Activated CD4-positive, alpha-beta T cell treated with anti-CD3 and anti-CD28 coated beads, Interleukin-2, amount 50 U/mL, for 4 hours (primary cell): ENCODE measurements around the gene ITGB2.

Source experiments
- DNase-seq, 2 experiments: peaks; one replicate each; pipeline ENCODE4 v3.0.0-alpha.2; 2020

ITGB2 gene

DNA sequence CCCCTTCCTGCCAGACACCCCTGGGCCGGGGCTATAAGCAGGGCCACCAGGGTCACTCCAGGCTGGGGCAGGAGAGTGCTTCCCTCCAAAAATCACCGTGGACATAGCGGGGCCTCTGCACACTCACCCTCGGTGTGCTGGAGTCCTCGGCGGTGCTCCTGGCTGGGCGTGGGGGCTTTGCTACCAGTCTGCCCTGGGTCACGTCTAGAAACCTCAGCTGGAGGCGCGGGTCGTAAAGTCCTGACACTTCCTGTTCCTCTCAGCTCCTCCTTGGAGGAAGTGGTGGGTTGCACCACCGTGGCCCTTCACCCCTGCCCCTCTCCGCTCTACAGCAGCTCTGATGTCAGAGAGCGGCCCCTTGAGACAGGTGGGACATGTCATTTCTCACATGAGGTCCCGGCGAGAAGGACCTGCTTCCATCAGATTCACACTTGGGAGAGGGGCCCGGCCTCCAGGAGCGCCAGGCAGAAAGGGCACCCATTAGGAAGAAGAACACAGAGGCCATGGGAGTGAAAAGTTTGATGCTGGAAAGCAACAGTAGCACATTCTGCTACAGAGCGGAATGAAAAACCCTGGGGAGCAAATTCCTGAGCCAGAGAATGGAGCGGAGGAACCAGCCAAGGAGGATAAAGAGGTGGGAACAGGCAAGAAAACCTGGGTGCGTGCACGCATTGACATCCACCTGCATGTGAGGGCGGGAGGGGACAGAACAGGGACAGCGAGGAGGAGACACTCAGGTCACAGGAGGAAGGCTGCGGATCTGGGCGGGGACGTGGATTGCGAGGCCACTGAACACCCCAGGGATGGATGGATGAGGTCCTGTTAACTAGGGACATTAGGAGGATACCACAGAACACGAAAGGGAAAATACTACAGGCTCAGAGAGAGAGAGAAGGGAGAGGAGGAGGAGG lies at the start of gene ITGB2:
TSS of gene ITGB2 (minus strand) at position 206 of the 911 bp plus-strand sequence. CDS start 10,117 bp downstream, outside the sequence.
- DNase-seq: no peak

DNA sequence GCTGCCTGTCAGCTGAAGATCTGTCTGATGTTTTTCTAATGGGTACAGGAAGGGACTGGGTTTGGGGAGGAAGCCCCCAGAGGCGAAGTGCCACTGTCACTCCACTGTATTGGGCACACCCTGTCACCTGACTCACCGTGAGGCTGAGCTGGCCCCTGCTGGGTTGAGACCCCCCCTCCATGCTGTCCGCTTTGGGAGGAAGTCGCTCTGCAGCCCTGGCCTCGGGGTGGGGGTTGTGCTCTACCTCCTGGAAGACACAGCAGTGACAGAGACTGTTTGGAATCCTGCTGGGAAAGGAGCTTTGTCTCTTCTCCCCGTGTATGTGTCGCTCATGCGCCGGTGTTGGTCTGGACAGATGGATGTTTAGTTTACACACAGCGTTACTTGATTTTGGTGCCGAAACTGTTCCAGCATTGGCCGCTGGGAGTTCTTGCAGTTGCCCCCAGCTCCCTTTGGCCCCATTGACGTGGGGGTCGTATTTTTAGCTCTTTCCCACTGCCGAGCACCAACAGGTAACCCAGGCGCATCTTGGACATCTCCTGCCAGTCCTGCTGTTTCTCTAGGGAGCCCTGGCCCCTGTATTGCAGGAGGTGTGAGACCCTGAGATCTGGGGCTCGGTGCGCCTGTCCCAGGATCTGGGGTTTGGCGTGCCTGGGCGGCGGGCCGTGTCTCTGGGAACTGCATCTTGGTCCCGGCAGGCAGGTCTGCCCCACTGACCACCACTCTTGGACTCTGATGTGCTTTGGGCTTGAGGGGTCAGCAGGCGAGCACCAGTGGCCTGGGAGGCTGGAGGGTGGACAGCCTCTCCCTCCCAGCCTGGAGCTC lies 49.4 kb upstream of the ITGB2 start:
- DNase-seq: no peak

DNA sequence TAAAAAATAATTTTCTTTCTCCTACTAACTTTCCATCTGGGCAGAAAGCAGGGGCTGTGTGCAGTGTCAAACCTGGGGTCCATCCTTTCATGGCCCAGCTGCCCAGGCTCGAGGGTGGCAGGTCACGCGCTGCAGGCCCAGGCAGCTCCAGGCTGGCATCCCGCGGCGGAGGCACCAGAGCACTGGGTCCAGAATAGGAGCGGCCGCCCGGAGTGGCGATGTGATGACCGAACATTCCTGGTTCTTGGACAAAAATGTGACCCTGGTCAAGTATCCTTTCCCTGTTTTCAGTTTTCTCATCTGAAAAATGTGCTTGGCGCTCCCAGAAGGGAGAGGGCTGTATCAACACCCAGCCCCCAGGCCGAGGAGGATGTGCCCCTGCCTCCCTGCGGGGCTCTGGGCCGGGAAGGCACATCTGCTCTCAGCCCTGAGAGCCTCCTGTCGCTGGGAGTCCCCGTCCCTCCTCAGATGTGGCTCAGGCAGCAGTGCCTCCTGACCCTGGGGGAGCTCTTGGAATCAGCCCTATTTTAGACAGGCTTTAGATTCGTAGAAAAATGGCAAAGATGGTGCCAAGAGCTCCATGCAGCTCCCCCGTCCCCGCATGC lies 48.5 kb upstream of the ITGB2 start:
- no peak for DNase-seq

DNA sequence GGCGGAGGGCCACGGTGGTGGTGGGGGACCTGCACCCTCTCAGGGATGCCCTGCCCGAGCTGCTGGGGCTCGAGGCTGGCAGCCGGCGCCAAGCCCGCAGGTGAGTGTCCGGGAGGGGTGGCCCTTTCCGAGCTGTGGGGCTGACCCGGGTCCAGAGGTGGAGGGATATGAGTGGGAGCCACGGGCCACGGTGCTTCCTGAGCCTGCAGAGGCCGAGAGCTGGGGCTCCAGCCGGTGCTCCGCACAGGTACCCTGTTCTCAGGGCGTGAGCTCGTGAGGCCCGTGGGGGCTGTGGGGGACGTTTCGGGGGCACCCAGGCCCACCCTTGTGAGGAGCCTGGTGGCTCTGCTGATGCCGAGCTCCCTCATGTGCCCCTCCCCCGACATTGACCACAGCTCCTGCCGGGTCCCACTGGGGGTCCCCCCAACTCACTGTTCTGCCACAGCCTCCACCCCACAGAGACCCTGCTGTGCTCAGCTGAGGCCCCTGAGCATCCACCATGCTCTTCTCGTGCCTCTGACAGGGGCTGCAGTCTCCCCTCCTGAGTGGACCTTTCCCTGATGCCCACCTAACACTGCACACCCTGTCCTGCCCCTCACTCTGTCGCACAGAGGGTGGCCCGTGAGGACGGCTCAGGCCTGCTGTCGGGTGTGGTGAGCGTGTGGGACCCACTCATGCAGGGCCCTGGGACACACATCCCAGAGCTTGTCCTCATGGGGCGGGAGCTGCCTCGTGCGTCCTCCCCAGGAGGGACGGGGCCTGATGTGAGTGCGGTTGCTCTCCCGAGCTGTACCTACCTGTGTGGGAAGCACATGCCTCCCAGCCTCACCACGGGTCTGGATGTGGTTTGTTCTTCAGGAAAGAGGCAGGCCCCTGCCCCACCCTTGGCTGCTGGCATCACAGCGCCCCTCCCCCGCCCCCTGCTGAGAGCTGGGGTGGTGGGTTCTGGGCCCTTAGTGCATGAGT lies 46.7 kb upstream of the ITGB2 start:
- DNase-seq: no peak

DNA sequence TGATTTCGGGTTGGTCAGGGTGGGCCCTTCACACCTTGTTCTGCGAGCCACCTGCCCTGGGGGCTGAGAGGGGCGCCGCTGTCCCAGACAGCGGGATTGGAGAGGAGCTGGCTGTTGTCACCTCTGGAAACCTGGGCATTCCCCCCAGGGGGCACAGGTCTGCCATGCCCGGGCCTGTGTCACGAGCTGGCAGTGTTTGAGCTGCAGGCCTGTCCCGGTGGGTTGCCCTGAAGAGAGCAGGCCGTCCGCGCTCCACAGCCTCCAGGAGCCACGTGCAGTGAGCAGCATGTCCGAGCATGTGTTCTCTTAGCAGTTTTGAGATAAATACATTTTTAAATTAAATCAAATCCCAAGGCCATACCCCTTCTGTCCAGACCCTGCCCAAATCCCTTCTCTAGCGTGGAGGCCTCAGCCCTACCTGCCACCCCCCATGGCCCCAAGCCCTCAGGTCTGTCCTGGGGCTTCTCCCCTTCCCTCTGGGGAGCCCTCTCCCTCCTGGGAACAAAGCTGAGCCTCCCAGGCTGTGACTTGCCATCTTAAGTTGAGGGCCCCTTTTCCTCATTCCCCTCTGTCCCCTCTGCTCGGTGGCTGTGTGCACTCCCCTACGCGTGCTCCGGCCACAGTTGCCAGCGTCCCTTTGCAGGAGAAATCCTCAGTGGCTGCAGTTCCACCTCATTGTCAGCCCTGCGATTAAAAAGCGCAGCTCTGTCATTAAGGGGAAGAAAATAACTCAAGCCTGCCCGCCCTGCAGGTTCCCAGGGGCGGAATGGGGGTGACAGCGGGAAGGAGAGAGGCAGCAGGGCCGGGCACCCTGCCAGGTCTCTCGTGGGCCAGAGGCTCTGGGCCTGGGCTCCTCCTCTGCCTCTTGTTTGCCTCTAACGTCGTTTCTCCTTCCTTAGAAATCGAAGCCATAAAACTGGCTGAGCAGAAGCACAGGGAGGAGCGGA lies 45.7 kb upstream of the ITGB2 start:
- DNase-seq: no peak

DNA sequence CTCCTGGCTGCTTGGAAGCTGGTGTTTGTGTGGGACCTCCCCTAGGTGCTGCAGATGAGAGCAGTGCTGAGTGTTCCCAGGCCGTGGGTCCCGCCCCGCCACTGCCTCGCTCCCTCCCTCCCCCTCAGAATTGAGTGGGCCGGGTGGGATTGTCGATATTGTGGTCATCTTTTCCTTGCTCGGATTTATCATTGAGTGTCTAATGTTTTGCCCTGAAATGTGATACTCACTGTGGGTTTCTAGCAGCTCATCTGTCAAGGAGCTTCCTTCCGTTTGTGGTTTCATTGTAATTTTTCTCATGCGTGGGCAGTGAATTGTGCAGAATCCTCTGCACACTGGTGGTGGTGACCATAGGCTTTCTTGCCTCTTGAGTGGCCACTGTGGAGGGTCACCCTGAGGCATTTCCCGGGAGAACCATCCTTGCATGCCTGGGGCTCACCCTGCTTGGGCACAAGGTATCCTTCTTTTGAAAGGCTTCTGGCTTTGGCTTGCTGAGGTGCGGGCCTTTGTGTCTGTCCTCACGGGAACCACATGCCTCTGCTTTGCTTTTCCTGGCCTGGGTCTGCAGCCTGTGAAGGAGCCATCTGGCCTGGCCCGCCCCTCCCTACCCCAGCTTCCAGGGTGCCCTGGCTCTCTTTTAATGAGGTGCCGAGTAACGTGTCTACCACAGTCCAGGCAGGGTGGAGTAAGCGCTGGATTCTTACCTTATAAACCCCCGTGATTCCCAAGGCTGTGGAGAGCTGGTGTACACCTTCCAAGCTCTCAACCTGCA lies 44.7 kb upstream of the ITGB2 start:
- DNase-seq: peak; percentile 16 to 32

DNA sequence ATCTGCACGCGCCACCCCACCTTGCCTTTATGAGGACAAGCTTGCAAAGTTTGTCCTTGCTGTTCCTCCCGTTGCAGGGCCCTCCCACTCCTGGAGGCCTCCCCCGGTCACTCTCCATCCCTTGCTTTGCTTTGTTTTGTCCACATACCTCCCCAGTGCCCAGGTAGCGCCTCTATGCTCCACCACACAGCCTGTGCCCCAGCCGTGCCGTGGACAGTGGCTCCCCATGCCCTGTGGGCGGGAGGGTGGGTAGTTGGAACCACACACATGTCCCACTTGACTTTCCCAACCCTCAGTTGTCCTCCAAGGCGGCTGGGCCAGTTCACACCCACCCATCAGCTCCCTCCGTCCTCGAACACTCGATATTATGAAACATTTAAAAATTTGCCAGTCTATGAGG lies 43.7 kb upstream of the ITGB2 start:
- no peak for DNase-seq

DNA sequence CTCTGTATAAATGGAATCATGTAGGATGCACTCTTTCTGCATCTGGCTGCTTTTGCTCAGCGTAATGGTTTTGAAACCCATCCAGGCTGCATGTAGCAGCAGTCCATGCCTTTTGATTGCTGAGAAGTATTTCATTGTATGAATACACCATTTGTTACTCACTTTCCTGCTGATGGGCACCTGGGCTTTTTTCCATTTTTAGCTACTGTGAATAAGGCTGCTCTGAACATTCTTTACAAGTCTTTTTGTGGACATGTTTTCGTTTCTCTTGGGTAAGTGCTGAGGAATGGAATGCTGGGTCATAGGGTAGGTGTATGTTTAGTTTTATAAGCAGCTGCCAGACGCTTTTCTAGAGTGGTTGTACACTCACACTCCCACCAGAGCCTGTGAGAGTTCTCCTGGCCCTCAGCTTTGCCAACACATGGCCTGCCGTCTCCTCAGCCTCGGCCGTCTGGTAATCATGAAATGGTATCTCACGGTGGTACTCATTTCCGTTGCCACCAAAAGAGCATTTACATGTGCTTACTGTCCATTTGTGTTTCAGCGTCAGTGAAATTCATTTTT lies 41.8 kb upstream of the ITGB2 start:
- no peak for DNase-seq

DNA sequence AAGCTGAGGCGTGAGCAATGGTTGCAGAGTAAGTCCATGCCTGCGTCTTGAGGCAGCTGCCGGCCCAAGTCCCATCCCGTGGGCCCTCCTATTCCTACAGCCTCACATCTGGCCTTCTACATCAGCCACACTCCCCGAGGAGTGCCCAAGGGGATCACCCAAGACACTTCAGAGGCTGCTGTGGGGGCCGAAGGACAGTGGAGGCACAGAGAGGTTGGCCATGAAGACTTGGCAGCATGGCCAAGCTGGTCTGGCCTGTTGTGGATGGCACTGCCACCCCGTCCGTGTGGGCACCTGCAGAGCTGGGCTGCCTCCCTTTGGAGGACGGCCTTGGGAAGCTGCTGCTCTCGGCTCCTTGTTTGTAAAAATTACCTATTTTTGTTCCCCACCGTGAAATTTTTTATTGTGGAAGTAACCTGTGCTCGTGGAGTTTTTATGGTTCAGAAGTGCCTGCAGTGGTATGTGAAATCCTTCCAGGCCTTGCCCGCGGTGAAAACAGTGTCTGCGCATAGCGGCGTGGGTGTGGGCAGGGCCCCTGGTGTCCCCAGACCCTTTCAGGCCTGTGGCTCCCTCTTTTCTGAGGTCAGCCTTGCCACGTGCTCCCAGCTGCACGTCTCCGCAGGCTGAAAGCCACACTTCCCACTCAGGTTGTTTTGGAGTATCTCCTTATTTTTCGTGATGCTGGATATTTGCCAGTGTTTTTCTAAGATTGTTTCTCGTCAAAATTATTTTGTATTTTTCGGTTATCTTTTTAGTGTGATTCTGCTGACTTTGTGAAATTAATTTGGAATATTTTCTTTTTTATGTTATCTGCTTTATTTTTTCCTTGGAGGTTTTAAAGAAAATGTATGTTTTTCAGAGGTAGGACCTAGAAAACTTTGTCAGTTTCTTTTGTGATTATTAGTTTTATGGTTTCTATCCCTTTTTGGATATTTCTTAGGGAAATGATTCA lies 39.7 kb upstream of the ITGB2 start:
- DNase-seq: no peak

DNA sequence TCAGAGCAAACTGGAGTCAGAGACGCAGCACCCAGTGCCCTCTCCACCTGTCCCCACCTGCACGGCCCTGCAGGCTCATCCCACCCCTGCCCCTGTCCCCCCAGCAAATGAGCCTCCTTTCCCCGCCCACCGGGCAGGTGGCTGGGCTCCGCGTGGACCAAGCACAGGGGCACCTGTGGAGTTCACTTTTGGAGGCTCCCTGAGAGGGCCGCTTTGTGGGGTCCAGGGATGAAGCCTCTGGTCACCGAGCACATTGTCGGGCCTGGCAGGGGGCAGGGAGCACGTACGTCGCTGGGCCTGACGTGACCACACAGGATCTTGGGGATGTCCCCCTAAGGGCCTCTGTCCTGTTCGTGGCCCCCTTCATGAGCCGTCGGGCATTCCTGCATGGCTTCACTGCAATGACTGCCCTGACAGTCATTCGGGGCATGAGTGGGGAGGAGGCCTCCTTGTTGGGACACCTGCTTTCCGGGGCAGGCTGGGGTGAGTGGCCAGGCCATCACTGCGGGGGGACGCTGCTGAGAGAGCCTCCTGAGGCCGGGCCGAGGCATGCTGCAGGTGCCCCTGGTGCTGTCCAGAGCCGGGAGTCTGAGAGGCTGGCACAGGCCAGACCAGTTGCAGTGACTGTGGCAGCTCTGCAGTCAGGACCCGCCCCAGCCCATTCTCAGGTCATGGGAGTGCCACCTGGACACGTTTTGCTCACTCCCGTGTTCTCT lies 38.8 kb upstream of the ITGB2 start:
- no peak for DNase-seq

DNA sequence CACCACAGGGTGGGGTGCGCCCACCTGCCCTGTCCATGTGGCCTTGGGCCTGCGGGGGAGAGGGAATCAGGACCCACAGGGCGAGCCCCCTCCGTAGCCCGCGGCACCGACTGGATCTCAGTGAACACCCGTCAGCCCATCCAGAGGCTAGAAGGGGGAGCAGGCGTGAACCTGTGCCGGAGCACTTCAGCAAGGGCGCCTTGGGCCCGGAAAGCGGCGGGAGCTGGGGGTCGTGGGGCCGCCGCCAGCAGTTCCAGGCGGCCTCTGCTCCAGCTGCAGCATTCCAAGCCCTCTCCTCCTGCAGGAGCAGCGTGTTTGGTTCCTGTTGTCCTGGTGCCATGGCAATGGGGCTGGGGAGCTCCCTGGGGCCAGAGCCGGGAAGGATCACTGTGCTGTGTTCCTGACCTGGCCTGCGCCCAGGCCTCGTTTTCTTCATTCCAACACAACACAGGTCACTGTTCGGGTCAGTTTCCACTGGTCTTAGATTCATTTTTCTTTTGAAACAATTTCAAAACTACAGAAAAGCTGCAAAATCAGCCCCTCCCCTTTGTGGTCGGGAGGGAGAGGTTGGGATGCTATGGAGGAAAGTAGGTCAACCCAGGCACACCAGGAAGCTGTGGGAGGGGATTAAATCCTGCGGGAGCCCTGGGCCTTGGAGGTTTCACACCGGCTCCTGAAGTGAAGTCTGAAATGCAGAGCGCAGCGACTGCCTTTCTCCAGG lies 37.9 kb upstream of the ITGB2 start:
- DNase-seq: no peak

DNA sequence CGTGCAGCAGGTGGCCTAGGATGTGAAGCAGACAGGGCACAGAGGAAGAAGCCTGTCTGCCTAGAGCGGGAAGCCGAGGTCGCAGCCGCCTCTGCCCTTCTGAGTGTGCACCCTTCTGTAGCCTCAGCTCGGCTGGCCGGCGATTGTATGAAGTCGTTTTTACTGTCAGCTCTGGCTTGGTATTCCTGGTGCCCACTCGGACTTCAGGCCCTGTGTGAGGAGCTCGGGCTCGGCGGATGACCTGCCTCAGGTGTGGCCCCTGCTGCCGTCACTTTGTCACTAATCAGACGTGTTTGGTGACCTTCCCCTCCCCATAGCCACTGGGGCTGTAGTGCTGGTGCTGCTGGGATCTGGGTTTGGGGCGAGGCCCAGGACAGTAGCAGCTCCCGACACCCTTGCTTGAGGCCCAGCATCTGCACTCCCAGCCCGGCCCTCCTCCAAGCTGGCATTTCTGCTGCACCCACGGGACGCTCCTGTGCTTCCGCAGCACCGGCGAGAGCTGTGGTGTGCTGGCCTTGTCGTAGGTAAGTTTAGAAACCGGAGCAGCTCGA lies 37.3 kb upstream of the ITGB2 start:
- DNase-seq: no peak

DNA sequence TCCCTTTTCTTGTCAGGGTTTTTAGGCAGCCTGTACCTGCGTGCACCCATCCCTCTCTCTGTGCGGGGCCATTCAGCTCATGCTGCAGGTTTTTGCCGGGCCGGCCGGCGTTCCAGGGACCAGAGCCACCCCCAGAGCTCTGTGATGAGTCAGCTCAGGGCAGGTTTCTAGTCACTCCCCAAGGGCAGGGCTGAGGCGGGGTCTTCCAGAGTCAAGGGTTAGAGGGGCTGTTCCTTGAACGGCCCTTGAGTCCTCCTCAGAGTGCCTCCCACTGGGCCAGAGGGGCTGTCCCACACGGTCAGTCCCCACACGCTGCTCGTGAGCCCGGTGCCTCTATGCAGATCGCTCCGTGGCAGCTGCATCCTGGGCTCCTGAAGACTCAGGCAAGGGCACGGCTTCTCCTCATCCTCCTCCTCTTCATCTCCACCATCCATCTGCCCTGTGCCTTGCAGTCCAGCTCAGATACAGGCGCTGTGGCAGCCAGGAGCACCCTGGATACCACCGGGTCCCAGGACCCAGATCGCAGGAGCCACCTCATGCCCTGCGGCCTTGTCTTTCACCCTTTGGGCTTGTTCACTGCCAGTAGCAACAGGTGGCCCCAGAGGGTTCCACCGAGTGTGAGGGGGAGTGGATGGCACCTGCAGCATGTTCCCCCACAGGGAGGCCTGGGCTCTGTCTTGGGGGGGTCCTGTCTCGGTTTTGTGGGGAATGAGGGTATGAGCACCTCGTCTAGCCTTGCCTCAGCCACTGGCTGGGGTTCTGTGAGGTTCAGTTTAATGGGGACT lies 36.5 kb upstream of the ITGB2 start:
- no peak for DNase-seq

DNA sequence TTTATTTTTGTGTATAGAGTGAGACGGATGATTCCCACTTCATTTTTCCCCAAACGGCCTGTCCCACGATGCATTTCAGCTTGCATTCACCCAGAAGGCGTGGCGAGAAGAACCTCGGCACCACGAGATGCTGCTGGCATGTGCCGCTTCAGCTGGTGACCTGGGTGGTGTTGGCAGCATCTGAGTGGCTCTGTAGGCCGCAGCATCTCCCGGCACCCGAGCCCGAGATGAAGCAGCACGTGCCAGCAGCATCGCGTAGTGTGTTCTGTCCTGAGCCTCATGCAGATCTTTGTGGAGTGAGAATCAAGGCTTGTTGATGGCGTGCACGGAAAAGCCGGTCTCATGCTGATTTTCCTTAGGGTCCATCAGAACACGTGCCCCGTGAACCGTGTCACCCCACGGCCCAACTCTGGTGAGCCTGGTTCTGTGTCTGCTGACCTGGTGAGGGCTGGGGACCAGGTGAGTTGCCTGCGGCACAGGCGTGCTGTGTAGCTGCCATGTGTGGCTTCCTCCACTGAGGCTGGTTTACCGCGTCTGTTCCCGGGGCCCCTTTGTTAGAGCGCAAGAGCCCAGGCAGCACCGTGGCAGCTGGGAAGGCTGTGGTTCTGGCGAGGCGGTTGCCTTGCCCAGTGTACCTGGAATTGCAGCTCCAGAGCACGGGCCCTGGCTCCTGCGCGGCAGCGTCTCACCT lies 35.8 kb upstream of the ITGB2 start:
- no peak for DNase-seq

DNA sequence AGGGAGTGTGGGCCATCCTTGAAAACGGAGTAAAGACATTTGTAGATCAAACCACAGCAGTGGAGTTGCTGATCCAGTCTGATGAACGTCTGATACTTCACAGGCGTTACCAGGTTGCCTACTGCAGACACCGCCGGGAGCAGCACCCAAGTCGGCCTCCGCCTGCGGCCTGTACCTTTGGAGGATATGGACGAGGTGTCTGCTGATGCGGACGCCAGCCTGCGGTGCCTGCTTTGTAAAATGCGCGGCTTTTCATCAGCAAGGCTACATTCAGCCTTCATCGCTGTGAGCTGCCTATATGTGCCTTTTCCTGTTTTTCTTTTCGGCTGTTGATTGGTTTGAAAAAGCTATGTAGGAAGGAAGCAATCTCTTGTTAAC lies 35.1 kb upstream of the ITGB2 start:
- no peak for DNase-seq
